Fibroblast of peridontal ligament (primary cell): ENCODE results near the gene HMGXB3.

Experiments used
- DNase-seq: peaks from one replicate; pipeline ENCODE4 v3.0.0-alpha.2; 2010; ENCODE audit errors: extremely low read depth

Gene HMGXB3, protein sequence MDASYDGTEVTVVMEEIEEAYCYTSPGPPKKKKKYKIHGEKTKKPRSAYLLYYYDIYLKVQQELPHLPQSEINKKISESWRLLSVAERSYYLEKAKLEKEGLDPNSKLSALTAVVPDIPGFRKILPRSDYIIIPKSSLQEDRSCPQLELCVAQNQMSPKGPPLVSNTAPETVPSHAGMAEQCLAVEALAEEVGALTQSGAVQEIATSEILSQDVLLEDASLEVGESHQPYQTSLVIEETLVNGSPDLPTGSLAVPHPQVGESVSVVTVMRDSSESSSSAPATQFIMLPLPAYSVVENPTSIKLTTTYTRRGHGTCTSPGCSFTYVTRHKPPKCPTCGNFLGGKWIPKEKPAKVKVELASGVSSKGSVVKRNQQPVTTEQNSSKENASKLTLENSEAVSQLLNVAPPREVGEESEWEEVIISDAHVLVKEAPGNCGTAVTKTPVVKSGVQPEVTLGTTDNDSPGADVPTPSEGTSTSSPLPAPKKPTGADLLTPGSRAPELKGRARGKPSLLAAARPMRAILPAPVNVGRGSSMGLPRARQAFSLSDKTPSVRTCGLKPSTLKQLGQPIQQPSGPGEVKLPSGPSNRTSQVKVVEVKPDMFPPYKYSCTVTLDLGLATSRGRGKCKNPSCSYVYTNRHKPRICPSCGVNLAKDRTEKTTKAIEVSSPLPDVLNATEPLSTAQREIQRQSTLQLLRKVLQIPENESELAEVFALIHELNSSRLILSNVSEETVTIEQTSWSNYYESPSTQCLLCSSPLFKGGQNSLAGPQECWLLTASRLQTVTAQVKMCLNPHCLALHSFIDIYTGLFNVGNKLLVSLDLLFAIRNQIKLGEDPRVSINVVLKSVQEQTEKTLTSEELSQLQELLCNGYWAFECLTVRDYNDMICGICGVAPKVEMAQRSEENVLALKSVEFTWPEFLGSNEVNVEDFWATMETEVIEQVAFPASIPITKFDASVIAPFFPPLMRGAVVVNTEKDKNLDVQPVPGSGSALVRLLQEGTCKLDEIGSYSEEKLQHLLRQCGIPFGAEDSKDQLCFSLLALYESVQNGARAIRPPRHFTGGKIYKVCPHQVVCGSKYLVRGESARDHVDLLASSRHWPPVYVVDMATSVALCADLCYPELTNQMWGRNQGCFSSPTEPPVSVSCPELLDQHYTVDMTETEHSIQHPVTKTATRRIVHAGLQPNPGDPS (N-terminal part only)

DNA sequence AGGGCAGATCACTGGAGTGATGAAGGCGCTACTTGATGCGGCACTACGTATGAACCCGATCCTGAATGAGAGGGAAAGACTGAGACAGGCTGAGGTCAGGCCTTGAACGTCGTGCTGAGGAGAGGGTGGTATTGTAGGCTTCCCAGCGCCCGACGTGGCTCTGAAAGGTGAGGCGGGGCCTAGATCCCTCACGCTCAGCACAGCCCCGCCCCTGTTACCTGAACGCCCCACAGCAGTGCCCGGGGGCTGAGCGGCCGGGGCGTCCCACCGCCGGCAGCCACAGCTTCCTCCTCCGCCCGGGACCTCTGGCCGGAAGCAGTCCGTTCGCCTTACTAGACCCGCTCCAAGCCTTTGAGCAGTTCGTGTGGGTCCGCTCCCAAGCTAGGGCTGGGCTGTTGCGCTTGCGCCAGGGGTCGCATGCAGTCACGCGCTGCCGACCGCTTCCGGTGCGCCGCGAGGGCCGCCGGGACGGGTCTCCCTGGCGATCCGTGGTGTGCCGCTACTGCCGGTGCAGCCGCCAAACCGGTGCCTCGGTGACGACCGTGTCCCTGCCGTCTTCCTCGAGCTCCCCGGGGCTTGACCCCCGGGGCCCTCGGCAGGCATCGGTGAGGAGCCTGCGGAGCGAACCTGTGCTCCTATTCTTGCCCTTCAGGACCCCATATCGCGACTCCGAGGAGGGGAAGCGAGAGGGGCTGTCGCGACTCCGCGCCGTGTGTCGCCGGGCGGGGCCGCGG lies at the start of gene HMGXB3, which contains the start of gene TIGD6:
TSS of gene HMGXB3 (plus strand) at position 484 of the 734 bp plus-strand sequence. CDS start 4,114 bp downstream, outside the sequence.
TSS of gene TIGD6 (minus strand) at position 399 of the 734 bp plus-strand sequence. CDS start 4,306 bp downstream, outside the sequence.
- DNase-seq: peak; percentile 93

DNA sequence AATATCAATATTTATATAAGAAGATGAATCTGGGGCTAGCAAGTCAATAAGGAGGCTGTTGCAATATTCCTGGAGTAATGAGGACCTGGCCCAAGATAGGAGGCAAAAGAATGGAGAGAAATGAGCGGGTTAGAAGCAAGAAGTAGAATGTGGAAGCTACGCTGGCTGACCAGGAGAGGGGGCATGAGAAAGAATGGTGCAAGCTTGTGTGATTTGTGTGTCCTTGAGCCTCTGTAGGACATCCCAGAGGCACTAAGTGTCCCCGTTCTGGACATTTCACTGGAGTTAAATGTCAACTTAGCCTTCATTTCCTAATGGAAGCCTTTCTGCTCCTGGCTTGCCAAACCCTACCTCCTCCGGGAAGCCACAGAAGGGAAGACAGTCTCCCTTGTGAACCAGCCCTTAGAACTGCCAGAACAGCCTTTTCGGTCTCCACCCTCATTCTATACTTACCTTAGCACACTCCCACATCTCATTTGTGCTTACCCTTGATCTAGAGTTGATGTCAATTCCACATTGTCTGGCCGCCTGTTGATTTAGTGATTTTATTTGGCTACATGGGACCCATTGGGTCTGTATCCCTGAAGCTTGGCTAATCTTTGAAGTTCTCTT lies 49.3 kb upstream of the HMGXB3 start:
- DNase-seq: no peak

DNA sequence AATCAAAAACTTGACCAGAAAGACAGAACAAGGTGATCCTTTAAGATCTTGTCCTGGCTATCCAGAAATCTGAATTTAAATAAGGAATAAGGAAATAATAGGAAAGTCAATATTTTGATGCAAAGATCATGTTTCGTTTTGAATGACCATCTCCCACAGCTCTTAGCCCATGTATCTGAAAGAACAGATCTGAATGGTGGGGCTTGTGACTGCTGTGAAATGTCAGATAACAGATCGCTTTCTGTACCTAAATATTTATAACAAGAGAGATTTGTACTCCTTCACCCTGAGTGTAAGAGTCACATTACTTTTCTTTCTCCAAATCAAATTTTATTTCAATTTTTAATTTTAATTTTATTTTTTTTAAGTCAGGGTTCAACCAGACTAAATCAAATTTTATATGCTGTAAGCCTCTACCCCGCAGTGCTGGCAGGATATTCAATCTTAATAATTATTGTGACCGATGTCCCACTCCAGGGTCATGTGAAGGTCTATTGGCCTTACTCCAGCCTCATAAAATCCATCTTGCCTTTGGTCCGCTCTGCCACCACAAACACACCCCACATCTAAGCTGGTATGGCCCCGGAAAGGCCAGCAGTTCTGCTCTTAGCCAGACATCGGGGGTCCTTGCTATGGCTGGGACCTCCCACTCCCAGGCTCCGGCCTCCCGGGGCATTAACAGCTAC lies 47.0 kb upstream of the HMGXB3 start:
- no peak for DNase-seq

DNA sequence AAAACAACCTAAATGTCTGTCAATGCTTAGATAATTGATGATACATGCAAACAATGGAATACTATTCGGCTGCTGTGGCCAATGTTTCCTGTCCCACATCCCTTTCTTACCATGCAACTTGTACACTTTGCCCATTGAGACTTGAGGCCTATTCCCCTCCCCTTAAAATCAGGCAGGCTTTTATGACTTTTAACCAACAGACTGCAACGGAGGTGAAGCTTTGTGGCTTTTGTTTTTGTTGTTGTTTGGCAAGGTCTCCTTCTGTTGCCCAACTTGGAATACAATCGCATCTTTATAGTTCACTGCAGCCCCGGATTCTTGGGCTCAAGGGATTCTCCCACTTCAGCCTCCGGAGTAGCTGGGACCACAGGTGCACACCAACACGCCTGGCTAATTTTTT lies 45.7 kb upstream of the HMGXB3 start:
- no peak for DNase-seq

DNA sequence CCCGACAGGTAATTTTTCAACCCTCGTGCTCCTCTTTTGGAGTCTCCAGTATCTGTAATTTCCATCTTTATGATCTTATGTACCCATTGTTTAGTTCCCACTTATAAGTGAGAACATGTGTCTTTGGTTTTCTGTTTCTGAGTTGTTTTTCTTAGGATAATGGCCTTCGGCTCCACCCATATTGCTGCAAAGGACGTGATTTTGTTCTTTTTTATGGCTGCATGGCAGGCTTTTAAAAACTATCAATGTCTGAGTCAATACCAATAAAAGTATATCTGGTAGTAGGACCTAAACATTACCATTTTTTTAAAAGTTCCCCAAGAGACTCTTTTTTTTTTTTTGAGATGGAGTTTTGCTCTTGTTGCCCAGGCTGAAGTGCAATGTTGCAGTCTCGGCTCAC lies 43.9 kb upstream of the HMGXB3 start:
- no peak for DNase-seq

DNA sequence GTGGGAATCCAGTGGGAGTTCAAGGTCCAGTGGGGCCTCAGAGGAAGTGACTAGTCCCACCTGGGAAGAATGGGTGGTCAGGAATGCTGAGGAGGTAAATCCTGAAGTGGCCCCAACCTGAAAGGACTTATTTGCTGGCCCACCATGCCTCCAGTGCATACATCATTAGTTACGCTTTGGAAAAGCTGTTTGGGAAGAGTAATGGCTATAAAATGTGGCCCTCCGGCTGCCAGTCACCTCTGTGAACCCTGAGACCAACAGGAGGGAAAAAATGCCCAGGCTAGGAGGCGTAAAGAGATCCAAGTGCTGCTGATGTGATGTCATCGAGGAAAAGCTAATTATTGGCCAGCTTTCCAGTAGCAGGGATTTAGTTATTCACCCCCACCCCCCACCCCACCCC lies 42.7 kb upstream of the HMGXB3 start:
- DNase-seq: no peak

DNA sequence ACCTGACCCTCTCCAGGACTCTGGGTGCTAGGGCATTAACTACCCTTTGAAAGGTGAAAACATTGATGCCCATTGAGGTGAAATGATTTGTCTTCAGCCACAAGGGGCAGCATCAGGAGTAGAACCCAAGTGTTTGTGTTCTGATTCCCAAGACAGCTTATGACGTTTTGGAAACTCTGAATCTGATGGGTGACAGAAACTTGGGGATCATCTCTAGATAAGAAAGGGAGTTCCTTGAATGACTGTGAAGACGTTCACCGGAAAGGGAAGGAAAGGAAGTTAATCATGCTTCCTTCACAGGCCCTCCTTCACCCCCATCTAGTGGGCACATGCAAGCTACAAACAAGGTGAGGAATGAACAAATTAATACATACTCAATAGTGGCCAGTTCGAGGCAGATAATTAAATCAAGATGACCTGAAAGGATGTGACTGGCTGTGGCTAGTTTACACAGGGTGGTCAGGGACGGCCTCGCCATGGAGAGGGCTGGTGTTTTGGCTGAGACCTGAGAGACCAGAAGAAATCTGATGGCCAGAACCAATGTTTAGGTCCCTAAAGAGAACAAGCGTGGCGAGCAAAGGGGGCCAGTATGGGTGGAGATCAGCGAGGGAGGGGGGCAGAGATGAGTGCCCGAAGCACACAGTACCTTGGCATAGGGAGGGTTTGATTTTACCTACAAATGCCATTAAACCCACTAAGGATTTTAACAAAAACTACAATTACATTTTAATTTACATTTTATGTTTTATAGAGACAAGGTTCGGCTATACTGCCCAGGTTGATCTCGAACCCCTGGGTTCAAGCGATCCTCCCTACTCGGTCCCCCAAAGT lies 40.9 kb upstream of the HMGXB3 start:
- DNase-seq: peak; percentile 59

DNA sequence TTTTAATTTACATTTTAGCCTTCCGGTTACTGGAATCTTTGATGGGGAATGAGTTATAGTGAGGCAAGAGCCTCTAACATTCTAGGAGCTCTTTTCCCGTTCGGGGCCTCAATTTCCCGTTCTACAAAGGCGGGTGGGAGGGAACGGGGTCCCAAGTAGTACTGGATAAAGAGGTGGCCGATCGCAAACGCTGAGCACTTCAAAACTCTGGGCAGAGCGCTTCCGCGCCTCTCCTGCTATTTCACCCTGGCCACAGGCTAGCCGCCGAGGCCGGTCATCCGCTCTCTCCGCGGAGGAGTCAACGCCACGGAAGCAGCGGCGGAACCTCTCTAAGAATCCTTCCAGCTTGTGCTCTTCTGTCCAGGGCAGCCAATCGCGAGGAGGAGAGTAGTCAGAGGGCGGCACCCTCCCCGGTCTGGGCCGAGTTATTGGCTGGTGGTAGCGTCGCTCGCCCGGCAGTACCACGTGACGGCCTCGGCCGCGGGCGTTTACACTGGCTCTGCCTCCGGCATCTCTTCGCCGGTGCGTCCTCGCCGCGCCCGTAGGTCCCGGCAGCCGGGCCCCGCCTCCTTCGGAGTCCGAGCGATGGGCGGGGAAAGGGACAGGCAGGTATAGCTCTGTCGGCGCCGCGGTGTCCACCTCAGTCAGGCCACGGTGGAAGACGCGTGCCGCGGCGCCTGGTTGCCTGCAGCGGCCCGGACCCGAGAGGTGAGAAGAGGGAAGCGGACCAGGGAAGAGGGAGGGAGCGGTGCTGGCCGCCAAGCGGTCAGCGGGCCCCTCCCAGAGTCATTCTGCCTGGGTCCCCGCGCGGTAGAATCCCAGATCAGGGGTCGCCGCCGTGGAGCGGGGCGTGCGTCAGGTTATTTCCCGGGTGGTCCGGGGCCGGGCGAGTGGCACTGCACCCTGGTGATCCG lies 40.0 kb upstream of the HMGXB3 start, which contains the start of gene SLC26A2:
TSS of gene SLC26A2 (plus strand) at position 487 of the 914 bp plus-strand sequence. CDS start 16,895 bp downstream, outside the sequence.
- DNase-seq: peak; percentile 96

DNA sequence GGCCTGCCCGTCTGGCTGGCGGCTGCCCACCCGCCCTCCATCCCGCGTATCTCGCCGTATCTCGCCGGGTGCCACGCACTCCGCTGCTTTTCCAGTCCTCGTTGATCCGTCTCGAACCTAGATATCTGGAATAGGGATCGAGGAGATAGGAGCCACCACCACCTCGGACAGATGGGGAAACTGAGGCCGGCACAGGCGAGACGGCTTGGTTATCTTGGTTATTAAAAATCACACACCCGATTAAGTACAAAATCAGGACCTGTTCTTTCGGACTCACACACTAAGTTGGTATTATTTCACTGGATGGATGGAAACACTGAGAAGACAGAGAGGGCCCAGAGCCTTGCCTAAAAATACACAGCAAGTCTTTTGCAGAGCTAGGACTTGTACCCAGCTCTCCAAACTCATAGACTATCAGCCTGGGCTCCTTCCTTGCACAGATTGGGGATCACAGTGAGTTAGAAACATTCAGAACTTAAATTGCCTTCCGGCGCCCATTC lies 39.3 kb upstream of the HMGXB3 start:
- DNase-seq: no peak

DNA sequence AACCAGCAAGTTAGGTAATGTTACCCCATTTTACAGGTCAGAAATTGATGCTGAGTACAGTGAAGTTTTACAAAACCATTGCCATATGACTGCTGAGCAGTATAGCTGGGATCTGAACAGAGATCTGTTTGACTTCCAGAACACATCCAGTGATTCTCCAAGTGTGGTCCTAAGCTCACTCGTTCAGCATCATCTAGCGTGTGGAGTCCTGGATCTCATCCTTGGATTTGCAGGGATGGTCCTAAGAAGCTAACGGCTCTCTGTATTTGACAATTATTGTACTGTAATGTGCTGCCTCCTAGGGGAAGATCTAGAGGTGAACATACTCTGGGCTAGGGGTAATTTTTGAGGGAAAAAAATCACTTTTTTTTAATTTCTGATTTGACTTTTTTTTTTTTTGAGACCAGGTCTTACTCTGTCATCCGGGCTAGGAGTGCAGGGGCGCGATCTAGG lies 38.6 kb upstream of the HMGXB3 start:
- DNase-seq: peak; percentile 72

DNA sequence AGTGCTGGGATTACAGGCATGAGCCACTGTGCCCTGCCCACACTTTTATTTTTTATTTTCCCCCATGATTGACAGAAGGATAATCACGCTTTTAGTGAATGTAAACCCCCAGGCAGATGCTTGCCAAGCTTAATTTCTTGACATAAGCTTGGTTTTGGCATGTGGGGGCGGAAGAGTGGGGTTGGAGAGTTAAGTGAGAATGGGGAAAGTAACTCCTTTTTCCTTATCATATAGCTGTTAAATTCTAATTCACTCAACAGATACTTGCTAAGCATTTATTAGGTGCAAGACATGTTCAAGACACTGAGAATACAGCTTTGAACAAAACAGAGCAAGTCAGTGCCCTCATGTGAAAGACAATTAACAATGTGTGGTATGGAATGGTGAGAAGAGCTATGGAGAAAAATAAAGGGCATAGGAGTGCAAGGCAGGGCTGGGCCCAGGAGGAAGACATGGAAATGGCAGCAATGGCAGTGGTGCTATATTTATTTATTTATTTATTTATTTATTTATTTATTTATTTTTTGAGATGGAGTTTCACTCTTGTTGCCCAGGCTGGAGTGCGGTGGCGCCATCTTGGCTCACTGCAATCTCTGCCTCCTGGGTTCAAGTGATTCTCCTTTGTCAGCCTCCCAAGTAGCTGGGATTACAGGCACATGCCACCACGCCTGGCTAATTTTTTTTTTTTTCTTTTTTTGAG lies 37.8 kb upstream of the HMGXB3 start:
- DNase-seq: no peak

DNA sequence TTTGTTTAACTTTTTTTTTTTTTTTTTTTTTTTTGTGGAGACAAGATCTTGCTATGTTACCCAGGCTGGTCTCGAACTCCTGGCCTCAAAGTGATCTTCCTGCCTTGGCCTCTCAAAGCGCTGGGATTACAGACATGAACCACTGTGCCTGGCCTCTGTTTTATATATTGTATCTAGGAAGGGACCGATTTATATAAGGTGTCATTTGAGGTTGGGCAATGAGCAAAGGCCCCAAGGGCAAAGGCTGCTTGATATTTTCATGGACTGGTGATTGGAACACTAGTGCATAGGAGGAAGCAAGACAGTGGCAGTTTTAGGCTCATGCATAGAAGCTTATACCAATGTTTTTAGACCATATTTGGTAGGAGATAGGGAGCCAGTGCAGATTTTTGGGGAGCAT lies 36.8 kb upstream of the HMGXB3 start:
- DNase-seq: no peak

DNA sequence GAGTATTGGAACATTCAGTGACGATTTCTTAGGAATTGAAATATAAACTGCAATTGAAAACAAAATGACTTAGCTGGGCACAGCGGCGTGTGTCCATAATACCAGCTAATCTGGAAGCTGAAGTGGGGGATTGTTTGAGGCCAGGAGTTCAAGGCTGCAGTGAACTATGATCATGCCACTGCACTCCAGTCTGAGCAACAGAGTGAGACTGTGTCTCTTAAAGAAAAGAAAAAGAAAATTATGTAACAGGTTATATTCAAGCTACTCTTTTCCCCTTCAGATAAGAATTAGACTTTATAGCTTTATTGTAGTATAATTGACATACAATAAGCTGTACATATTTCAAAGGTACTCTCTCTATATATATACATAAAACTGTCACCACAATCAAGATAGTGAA lies 33.6 kb upstream of the HMGXB3 start:
- no peak for DNase-seq

DNA sequence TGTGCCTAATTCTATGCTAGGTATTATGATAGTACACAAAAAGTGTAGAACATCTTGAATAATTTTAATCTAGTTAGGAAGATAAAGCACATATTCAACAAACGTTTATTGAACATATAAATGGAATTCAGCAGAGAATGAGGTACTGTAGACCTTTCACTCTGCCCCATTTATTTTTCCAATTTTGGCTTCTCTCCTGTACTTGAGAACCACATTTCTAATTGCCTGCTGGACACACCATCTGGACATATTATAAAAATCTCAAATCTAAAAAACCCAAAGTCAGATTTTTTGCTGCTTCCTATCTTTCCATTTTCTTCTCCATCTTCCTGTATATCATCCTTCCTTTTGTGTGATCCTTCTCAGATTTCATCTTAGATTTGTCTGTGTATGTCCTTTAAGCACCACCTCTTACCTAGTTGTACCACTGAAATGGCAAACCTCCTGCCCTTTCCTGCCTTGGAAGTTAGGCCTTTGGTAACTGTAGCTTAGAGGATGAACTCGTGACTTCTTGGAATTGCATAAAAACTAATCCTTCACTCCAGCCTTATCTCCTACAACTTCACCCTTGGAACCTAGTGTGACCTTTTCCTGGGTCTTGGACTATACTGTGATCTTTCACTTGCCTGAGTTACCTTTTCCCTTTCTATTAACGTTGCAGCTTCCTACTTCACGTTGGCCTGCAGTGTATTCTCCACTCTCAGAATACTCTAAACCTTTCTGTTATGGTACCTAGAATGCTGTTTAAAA lies 31.2 kb upstream of the HMGXB3 start:
- DNase-seq: no peak

DNA sequence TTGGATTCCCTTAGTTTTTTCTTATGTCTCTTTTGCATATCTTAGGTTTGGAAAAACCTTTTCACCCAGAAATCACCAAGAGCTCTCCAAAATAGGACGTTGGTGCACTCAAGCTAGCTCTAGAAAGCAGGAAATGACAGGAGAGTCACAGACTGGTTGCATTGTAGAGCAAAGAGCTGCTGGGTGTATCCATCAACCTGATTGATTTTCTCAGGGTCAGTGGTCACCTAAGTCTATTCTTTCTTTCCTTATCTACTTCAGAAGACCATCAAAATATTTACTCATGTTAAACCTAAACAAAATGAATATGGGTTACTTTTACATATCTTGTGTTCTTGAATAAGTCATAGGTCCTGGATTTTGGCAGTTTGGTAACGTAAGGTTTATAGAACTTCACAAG lies 25.1 kb upstream of the HMGXB3 start:
- DNase-seq: no peak

DNA sequence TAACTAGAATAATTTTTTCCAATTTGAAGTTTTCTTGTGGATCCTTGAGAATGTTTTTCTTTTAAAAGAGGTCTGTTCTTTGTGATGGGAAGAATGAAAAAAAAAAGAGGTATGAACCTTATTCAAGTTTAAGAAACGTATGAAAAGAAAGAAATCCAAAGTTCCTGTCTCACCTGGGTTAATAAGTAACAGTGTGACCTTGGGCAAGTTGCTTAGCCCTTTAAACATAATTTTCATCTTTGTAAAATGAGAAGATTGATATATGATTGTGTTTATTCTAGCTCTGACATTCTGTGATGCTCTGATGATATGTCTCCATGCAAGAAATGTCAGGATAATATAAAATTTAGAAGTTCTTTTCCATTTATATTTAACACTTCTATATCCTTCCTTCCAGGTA lies 20.6 kb upstream of the HMGXB3 start:
- DNase-seq: no peak

DNA sequence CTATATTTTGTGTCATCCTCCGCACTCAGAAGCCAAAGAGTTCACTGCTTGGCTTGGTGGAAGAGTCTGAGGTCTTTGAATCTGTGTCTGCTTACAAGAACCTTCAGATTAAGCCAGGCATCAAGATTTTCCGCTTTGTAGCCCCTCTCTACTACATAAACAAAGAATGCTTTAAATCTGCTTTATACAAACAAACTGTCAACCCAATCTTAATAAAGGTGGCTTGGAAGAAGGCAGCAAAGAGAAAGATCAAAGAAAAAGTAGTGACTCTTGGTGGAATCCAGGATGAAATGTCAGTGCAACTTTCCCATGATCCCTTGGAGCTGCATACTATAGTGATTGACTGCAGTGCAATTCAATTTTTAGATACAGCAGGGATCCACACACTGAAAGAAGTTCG lies 19.3 kb upstream of the HMGXB3 start:
- no peak for DNase-seq
